AG10803 (cell line): ENCODE data around the gene BPIFA1.

Experiments used
- DNase-seq: peaks from one replicate; pipeline ENCODE4 v3.0.0; 2010; ENCODE audit warnings: low read depth
- H3K4me3 ChIP-seq: 2 replicates; pipeline ENCODE4 v1.5.1; 2011; ENCODE audit warnings: mild to moderate bottlenecking, low read length, control low read depth
- CTCF ChIP-seq: conservative IDR thresholded peaks from 2 replicates; pipeline ENCODE4 v1.5.1; 2011; ENCODE audit warnings: mild to moderate bottlenecking, low read length, control low read depth, inconsistent platforms

The BPIFA1 gene

GRCh38 chr20:33276303-33277113 lies 40.7 kb downstream of the BPIFA1 start:
- H3K4me3 ChIP-seq: no peak overlapping the region
- no peak for DNase-seq
- TF ChIP-seq CTCF: no peak

GRCh38 chr20:33277471-33278441 lies 42.0 kb downstream of the BPIFA1 start:
- TF ChIP-seq CTCF: no peak
- DNase-seq: no peak
- no peak overlapping the region for H3K4me3 ChIP-seq

GRCh38 chr20:33278700-33279099 lies 42.9 kb downstream of the BPIFA1 start:
- no peak for TF ChIP-seq CTCF
- no peak overlapping the region for H3K4me3 ChIP-seq
- DNase-seq: no peak

GRCh38 chr20:33279261-33279910 lies 43.6 kb downstream of the BPIFA1 start:
- no peak for TF ChIP-seq CTCF
- no peak for DNase-seq

GRCh38 chr20:33280000-33280680 lies 44.3 kb downstream of the BPIFA1 start:
- no peak for TF ChIP-seq CTCF
- DNase-seq: no peak
- H3K4me3 ChIP-seq: no peak overlapping the region

More at GRCh38 chr20:33279261-33279910, 43.6 kb downstream of the BPIFA1 start:
- no peak overlapping the region for H3K4me3 ChIP-seq

- DNase-seq: no peak
- no peak for TF ChIP-seq CTCF
- no peak overlapping the region for H3K4me3 ChIP-seq
Observed at GRCh38 chr20:33280775-33281174, 45.0 kb downstream of the BPIFA1 start.
